OCI-LY3 (cell line): ENCODE results near the gene SH2D3A.

Experiments used
- H2AFZ ChIP-seq: fragments of 200-600, 300-600 bp; shearing (Covaris generic); 2 replicates; pipeline ENCODE4 v1.6.0; 2014; ENCODE audit warnings: antibody characterized with exemption, low read depth, low read length
- H3K27ac ChIP-seq: fragments of 200-600, 300-600 bp; sonication (generic); 2 replicates; pipeline ENCODE4 v1.5.1; 2014; ENCODE audit warnings: mild to moderate bottlenecking, low read length, moderate library complexity, mixed read lengths
- H3K27me3 ChIP-seq: fragments of 200-600, 300-600 bp; sonication (generic); 2 replicates; pipeline ENCODE4 v1.6.1; 2014; ENCODE audit warnings: low read depth, low read length, mixed read lengths
- H3K36me3 ChIP-seq: fragments of 200-600, 300-600 bp; sonication (generic); replicated peaks from 2 replicates; pipeline ENCODE3; 2014; ENCODE audit warnings: low read depth, low read length, mixed read lengths
- H3K4me1 ChIP-seq: fragments of 300-600, 200-600 bp; sonication (generic); 2 replicates; pipeline ENCODE4 v1.6.1; 2014; ENCODE audit warnings: low read length, mixed read lengths
- H3K4me2 ChIP-seq: fragments of 200-600, 300-600 bp; sonication (generic); 2 replicates; pipeline ENCODE4 v1.6.1; 2014; ENCODE audit warnings: low read length, mixed read lengths
- H3K4me3 ChIP-seq: fragments of 300-600, 200-600 bp; sonication (generic); 2 replicates; pipeline ENCODE4 v1.5.1; 2014; ENCODE audit warnings: antibody characterized with exemption, mild to moderate bottlenecking, low read length, moderate library complexity
- H3K79me2 ChIP-seq: fragments of 300-600, 200-600 bp; shearing (Covaris generic); 2 replicates; pipeline ENCODE4 v1.6.1; 2014; ENCODE audit warnings: mild to moderate bottlenecking, low read length, mixed read lengths
- H3K9ac ChIP-seq: fragments of 300-600, 200-600 bp; shearing (Covaris generic); 2 replicates; pipeline ENCODE4 v1.6.0; 2014; ENCODE audit warnings: mild to moderate bottlenecking, low read length, moderate library complexity
- H3K9me3 ChIP-seq: fragments of 200-600, 300-600 bp; shearing (Covaris generic); 2 replicates; pipeline ENCODE4 v1.6.1; 2014; ENCODE audit warnings: low read length, mixed read lengths; ENCODE audit not compliant: insufficient read depth
- H4K20me1 ChIP-seq: fragments of 200-600, 300-600 bp; sonication (generic); 2 replicates; pipeline ENCODE4 v1.6.1; 2016; ENCODE audit warnings: low read length, mixed read lengths; ENCODE audit not compliant: insufficient read depth
- CTCF ChIP-seq: fragments of 200-600, 300-600 bp; sonication (generic); IDR thresholded peaks from 2 replicates; pipeline ENCODE4 v1.5.1; 2014; ENCODE audit warnings: antibody characterized with exemption, low read length, low read depth
- EZH2phosphoT487 ChIP-seq: fragments of 200-600 bp; shearing (Covaris generic); IDR thresholded peaks from 2 replicates; pipeline ENCODE4 v1.6.1; 2018; ENCODE audit warnings: antibody characterized with exemption, mixed run types, low read depth

Gene SH2D3A

GRCh38 chr19:6716610-6716970 lies 50.6 kb downstream of the SH2D3A start:
- no peak overlapping the region for H3K4me2 ChIP-seq
- no peaks in the 10 kb centered on the region for H3K36me3 ChIP-seq
- no peak overlapping the region for H3K27ac ChIP-seq
- TF ChIP-seq CTCF (no peak), EZH2phosphoT487 (no peak)
- no peak overlapping the region for H2AFZ ChIP-seq
- H3K9ac ChIP-seq: no peak overlapping the region
- H3K4me3 ChIP-seq: no peak overlapping the region
- peaks cover 9% of the 10 kb centered on the region for H3K27me3 ChIP-seq
- H3K4me1 ChIP-seq: peaks cover 21% of the 10 kb centered on the region
- H3K79me2 ChIP-seq: no peaks in the 10 kb centered on the region
- H3K9me3 ChIP-seq: no peaks in the 10 kb centered on the region
- H4K20me1 ChIP-seq: no peaks in the 10 kb centered on the region

GRCh38 chr19:6714749-6715555 lies 52.3 kb downstream of the SH2D3A start:
- H3K4me3 ChIP-seq: no peak overlapping the region
- no peak for TF ChIP-seq CTCF
- TF ChIP-seq EZH2phosphoT487: no peak
- H3K79me2 ChIP-seq: no peaks in the 10 kb centered on the region
- peaks cover 4% of the 10 kb centered on the region for H3K4me1 ChIP-seq
- H3K27me3 ChIP-seq: peaks cover 20% of the 10 kb centered on the region
- H3K4me2 ChIP-seq: no peak overlapping the region
- no peak overlapping the region for H2AFZ ChIP-seq
- no peaks in the 10 kb centered on the region for H4K20me1 ChIP-seq
- no peak overlapping the region for H3K9ac ChIP-seq
- no peak overlapping the region for H3K27ac ChIP-seq
- H3K36me3 ChIP-seq: no peaks in the 10 kb centered on the region
- no peaks in the 10 kb centered on the region for H3K9me3 ChIP-seq

- H3K9me3 ChIP-seq: no peaks in the 10 kb centered on the region
- H3K36me3 ChIP-seq: no peaks in the 10 kb centered on the region
- no peaks in the 10 kb centered on the region for H3K79me2 ChIP-seq
- no peak overlapping the region for H2AFZ ChIP-seq
- H3K4me3 ChIP-seq: no peak overlapping the region
- TF ChIP-seq CTCF (no peak), EZH2phosphoT487 (no peak)
- H3K9ac ChIP-seq: no peak overlapping the region
- no peaks in the 10 kb centered on the region for H4K20me1 ChIP-seq
- peaks cover 24% of the 10 kb centered on the region for H3K27me3 ChIP-seq
- no peak overlapping the region for H3K27ac ChIP-seq
- no peaks in the 10 kb centered on the region for H3K4me1 ChIP-seq
- H3K4me2 ChIP-seq: no peak overlapping the region
Measured at GRCh38 chr19:6713773-6714692, 53.2 kb downstream of the SH2D3A start.
